ENCODE data around the gene TEAD2.
"Not testable (repeated sequence)": the region's sequence is repeated elsewhere in the genome, so short reads cannot be mapped to it uniquely, and the experiment has no call there.

Gene TEAD2

DNA sequence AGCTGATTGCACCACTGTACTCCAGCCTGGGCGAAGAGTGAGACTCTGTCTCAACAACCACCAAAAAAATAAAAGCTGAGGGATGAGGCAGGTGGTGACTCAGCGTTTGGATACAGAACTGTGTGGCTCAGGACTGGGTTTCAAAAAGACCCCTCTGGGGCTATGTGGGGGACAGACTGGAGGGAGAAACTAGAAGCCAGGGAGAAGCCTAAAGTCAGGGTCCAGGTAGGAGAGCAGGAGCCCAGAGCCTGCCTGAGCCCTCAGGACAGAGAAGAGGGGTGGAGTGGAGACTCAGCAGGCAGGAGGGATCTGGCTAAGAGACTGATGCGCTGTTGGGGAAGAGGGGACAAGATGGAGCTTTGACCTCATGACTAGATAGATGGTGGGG, 28.8 kb downstream of the TEAD2 start:
- no peak for DNase-seq (ENCODE audit: low read depth in 2 of 2)

DNA sequence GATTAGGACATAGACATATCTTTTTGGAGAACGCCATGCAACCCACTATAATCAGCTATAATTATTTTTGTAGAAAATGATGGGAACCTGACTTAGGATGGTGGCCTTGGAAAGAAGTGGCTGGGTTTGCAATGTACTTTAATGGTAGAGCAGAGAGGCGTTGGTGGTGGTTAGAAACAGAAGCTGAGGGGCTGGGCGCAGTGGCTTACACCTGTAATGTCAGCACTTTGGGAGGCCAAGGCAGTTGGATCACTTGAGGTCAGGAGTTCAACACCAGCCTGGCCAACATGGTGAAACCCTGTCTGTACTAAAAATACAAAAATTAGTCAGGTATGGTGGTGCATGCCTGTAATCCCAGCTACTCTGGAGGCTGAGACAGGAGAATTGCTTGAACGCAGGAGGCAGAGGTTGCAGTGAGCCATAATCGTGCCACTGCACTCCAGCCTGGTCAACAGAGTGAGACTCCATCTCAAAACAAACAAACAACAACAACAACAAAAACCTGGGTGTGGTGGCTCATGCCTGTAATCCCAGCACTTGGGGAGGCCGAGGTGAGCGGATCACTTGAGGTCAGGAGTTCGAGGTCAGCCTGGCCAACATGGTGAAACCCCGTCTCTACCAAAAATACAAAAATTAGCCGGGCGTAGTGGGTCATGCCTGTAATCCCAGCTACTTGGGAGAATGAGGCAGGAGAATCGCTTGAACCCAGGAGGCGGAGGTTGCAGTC, 29.4 kb downstream of the TEAD2 start:
- not testable (repeated sequence) for DNase-seq (ENCODE audit: low read depth in 2 of 2)

DNA sequence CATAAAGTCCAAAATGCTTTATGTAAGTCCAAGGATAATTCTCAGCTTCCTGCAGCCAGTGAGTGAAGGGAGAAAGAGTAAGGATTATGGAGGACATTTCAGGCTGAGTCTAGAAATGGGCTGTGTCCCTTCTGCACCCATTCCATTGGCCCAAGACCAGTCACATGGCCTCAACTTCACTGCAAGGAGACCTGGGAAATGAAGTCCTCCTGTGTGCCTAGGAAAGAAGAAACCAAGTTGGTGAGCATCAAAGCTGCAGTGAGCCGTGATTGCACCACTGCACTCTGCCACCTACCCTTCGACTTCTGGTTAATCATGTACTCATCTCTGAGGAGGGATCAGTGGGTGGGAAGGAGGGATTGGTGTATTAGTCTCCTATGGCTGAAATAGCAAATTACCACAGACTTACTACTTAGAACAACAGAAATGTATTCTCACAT, 30.6 kb downstream of the TEAD2 start:
- peak in 1 of 2 donors; percentile 40 for DNase-seq (ENCODE audit: low read depth in 2 of 2)

DNA sequence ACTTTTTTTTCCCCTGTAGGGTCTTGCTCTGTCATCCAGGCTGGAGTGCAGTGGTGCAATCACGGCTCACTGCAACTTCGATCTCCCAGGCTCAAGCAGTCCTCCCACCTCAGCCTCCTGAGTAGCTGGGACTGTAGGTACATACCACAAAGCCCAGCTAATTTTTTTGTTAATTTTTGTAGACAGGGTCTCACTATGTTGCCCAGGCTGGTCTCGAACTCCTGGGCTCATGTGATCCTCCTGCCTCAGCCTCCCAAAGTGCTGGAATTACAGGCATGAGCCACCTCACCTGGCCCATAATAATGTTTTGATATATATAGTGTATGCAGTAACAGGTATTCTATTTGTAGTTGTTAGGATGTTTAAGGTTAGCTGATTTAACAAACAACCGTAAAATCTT, 31.0 kb downstream of the TEAD2 start:
- DNase-seq (ENCODE audit: low read depth in 2 of 2), result not testable (repeated sequence)

DNA sequence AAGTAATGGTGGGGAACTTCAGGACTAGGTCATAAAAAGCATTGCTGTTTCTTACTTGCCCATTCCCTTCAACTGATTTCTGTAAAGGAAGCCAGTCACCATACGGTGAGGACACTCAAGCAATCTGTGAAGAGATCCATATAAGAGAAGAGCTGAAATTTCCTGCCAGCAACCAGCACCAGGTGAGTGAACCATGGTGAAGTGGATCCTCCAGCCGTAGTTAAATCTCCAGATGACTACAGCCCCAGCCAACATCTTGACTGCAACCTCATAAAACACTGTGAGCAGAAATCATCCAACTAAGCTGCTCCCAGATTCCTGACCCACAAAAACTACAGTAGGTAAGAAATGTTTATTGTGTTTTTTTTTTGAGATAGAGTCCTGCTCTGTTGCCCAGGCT, 33.5 kb downstream of the TEAD2 start:
- DNase-seq (ENCODE audit: low read depth in 2 of 2), result no peak

DNA sequence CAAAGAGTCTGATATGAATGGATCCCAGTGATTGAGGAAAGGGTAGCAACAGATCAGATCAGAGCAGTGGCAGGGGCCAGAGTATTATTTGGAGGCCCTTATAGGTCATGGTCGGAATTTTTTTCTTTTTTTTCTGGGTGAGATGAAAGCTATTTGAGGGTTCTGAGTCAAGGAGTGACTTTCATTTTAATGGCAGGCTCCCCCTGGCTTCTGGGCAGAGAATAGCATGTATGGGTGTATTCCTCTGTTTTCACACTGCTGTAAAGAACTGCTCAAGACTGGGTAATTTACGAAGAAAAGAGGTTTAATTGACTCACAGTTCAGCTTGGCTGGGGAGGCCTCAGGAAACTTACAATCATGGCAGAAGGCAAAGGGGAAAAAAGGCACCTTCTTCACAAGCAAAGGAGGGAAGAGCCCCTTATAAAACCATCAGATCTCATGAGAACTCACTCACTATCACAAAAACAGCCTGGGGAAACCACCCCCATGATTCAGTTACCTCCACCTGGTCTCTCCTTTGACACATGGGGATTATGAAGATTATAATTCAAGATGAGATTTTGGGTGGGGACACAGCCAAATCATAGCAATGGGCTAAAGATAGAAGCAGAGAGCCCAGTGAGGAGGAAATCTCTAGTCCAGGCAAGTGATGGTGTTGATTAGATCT, 34.2 kb downstream of the TEAD2 start:
- DNase-seq (ENCODE audit: low read depth in 2 of 2), result no peak

DNA sequence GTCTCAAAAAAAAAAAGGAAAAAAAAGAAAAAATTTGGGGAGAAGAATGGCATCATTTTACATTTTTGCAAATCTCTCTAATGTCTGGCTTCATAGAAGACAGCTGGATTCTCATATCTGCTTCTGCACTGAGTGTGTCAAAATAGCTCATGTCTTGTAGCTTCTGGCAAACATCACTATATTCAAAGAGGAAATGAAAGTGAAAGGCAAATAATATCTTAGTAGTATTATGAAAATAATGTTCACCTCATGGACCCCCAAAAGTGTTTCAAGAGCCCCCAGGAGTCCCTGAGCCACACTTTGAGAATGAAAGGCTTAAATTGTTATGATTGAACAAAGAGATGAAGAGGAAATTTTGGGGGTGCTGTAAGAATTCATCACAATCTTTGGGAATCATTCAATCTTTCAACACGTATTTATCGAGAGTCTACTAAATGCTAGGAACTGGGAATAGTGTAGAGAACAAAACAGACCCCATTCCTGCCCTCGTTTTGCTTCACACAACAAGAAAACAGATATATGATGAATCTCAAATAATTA, 36.0 kb downstream of the TEAD2 start:
- no peak for DNase-seq (ENCODE audit: low read depth in 2 of 2)

DNA sequence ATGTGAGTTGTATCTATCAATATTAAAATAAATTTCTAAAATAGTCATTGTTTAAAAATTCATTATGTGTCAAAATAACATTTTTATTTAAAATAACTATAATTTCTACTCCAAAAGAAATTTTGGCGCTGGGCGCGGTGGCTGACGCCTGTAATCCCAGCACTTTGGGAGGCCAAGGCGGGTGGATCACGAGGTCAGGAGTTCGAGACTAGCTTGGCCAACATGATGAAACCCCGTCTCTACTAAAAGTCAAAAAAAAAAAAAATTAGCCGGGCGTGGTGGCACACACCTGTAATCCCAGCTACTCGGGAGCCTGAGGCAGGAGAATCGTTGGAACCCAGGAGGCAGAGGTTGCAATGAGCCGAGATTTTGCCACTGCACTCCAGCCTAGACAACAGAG, 36.5 kb downstream of the TEAD2 start:
- DNase-seq (ENCODE audit: low read depth in 2 of 2), result not testable (repeated sequence)

DNA sequence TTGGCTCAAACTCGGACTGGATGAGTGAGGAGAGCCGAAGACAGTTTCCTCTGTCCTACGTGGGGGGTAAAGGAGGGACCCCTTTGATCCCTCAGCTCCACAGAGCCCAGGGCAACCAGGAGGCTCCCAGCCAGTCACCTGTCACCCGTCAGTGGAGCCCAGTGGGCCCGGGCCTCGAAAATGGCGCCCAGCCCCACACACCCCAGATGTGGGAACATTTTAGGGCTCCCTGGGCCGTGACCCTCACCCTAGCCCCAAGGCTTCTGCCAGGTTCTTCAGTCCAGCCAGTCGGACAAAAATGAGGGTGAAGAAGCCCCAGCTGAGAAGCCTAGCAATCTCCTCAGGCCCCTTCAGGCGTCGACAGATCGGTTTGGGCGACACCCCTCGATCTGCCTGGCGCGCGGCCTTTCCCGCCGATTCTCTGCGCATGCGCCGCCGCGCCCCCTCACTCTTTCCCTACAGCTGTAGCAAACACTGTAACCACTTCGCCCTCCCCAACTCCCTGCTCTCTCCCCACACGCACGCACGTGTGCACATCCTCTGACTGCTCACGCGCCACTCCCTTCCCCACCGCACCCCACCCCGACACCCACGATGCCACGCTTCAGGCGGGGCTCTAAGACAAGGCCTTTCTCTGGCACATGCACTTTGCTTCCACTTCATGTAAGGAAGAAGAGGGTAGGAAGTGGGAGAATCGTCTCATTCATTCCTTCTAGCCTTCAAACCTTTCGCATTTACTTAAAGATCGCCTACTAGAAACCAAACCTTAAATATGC, 37.2 kb downstream of the TEAD2 start, which contains the start of gene SLC6A16:
SLC6A16 (minus strand) TSS at position 391 of the 776 bp plus-strand sequence. CDS start 13,844 bp downstream, outside the sequence.
- no peak for DNase-seq (ENCODE audit: low read depth in 2 of 2)

DNA sequence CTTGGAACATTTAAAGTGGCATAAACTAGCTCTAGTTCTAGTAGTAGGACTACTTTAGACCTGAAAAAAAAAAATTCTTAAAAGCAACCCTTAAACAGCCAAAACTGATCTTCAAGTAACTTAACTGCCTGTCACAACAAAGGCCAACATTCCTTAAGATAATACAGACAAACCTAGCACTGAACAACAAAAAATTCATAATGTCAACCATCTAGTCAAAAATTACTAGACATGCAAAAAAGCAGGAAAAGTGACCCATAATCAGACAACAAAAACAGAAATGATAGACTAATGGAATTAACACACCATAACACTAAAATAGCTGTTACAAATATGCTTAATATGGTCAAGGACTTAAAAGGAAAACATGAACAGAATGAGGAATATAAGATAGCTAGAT, 43.9 kb downstream of the TEAD2 start:
- no peak for DNase-seq (ENCODE audit: low read depth in 2 of 2)

DNA sequence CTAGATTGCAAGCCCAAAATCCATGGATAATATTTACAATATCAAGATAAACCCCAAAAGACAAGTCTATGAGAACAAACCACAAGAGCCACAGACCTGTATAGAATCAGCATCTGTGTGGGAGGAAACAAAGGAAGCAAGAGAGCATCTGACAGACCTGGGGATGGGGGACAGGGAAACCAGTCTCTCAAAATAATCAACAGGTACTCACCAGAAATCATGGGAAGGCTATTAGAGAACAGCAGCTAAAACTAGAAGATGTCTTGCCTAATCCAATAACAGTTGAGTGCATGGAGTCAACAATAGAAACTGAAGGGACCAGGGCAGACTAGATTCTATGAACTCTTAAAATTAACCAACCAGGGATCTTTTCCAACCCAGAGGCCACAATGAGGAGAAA, 45.9 kb downstream of the TEAD2 start:
- DNase-seq (ENCODE audit: low read depth in 2 of 2), result no peak

DNA sequence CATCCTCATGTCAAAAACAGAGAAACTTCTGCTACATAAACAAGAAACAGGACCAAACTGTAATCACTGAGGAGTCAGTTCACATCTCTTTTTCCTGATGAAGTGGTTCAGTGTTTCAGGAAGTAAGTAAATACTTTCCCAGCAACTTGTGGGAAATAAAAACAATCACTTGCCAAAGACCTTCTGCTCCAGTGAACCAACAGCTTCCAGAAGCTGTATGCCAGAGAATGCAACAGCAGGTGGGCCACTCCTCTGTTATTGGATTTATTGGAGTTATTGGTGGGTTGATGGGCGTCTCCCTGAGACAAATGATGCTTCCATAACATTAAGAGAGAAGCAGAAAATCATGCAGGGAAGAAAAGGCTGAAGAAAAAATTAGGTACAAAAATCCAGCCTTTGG, 47.1 kb downstream of the TEAD2 start:
- DNase-seq (ENCODE audit: low read depth in 2 of 2), result no peak

DNA sequence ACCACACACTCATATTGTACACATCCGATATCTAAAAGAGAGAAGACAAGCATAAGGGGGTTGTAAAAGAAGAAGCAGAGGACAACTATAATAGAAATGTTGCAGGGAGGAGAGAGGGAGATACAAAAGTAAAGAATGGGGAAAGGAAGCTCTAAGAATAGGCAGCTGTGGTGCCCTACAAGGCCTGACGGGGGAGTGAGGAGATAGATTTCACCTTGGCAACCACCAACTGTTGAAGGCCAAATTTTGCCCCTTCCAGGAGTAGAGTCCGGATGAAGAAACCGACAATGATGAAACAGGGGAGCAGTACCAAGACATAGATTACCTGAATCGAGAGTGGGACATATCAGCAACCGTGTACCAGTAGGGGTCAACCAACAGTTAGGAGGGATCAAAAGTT, 53.1 kb downstream of the TEAD2 start:
- no peak for DNase-seq (ENCODE audit: low read depth in 2 of 2)

DNA sequence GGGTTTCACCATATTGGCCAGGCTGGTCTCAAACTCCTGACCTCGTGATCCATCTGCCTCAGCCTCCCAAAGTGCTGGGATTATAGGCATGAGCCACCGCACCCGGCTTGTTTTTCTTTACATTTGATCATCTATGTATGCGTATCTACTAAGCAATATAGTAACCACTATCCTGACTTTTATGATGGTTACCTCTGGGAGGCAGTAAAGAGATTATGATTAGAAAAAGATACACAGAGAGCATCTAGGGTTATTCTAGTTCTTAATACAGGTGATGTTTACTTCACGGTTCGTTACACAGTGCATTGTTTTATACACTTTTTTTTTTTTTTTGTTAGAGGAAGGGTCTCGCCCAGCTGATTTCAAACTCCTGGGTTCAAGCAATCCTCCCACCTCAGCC, 55.5 kb downstream of the TEAD2 start:
- not testable (repeated sequence) for DNase-seq (ENCODE audit: low read depth in 2 of 2)

DNA sequence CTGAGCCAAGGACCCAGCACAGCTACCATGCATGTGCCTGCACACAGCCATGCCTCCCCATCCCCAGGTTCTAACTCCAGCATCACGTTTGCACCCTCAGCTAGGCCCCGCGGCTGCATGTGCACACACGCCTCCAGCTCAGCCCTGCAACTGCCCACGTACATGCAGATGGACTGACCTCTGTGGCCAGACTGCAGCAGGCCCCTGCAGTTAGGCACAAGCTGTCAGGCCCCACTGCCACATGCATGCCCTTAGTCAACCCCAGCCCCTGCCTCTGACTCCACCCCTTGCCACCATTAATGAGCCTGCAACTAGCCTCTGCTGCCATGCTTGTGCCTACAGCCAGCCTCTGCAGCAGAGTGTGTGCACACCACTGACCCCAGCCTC, 60.4 kb downstream of the TEAD2 start:
- DNase-seq (ENCODE audit: low read depth in 2 of 2), result no peak

DNA sequence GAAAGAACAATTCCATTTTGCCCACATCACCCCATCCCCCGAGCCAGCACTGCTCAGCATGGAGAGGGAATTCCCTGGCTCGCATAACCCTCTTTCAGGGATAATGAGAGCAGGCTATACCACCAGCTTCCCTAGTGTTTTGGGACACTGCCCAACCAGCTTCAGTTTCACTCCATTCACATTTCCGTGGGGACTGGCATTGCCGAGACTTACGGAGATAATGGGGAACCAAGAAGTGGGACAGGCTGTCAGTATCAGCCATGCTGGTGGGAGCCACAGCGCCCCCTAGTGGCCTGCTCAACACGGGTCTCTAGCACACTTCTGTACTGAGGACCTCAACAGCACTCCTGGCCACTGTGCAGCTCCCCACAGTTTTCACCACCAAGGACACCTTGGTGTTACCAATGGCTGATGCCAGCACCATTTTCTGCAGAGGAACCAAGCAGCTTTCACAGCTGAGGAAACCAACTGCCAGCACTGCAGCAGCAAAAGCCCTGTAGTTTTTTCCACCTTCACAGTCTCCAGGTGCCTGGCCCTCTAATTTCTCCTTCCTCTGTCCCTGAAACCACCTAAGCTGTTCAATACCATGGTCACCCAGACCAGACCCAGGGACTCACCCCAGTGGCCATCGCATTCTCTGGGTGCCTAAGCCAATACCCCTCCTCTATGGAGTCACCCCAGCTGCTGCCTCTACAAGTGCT, 60.9 kb downstream of the TEAD2 start:
- peak; percentile 54 to 64 for DNase-seq (ENCODE audit: low read depth in 2 of 2)

DNA sequence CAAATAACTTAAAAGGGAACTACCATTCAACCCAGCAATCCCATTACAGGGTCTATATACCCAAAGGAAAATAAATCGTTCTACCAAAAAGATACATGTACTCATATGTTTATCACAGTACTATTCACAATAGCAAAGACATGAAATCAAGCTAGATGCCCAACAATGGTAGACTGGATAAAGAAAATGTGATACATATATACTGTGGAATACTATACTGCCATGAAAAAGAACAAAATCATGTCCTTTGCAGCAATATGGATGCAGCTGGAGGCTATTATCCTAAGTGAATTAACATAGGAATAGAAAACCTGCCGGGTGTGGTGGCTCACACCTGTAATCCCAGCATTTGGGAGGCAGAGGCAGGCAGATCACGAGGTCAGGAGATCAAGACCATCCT, 63.6 kb downstream of the TEAD2 start:
- DNase-seq (ENCODE audit: low read depth in 2 of 2), result not testable (repeated sequence)

DNA sequence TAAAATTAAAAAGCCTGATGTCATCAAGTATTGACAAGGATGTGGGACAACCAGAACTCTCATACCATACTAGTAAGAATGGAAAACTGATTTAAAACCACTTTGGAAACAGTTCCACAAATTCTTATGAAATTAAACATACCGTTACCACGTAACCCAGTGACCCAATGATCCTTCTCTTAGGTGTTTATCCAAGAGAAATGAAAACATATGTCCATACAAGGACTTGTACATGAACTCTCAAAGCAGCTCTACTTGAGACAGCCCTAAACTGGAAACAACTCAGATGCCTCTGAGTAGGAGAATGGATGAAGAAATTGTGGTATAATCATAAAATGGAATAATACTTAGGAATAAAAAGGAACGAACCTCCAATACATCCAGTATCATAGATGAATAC, 64.8 kb downstream of the TEAD2 start:
- no peak for DNase-seq (ENCODE audit: low read depth in 2 of 2)

DNA sequence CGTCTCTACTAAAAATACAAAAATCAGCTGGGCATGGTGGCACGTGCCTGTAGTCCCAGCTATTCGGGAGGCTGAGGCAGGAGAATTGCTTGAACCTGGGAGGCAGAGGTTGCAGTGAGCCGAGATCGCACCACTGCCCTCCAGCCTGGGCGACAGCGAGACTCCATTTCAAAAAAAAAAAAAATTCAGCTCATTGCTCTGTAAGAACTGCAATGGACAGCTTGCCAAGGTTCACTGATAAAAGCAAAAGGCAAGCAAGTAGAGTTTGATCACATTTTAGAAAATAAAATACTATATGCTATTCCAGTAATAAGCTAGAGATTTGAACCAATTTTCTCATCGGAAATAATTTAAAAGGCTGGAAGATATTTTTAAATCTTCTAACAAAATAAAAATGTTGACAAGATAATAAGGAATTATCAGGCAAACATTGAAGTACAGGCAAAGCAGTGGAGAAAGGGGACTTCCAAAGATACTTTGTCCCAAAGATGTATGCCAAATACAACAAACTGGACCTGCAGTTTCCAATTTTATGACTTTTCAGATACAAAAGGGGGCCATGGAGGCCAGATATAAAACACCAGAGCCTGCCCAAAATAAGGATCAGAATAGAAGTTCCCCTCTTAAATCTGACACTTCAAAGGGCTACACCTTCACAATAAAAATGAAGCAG, 66.9 kb downstream of the TEAD2 start:
- no peak for DNase-seq (ENCODE audit: low read depth in 2 of 2)

DNA sequence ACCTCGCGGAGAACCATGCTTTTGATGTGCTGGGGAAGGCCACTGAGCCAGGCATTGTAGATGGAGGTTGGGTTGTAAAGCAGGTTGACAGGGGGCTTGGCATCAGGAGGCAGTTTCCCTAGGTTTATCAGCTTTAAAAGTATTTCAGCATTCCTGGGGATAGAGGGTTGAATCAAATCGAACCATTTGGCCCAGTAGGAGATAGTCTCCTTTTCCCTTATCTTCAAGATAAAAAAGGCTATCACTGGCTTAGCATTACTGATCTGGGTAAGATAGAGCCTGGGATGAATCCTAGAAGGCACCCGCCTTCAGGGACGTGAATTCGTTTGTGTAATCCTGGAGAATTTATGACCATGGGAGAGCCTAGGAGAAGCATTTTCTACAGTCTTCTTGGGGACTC, 67.8 kb downstream of the TEAD2 start:
- DNase-seq (ENCODE audit: low read depth in 2 of 2), result no peak
